Inferior parietal cortex (tissue), 1 donor: Measurements from ENCODE around the gene ITPR3.

Experiments used
- DNase-seq: peaks from one replicate; pipeline ENCODE4 v3.0.0-alpha.2; 2016; ENCODE audit errors: extremely low spot score

The ITPR3 gene

GRCh38 chr6:33719326-33719987 lies 98.3 kb downstream of the ITPR3 start:
- no peak for DNase-seq

DNA sequence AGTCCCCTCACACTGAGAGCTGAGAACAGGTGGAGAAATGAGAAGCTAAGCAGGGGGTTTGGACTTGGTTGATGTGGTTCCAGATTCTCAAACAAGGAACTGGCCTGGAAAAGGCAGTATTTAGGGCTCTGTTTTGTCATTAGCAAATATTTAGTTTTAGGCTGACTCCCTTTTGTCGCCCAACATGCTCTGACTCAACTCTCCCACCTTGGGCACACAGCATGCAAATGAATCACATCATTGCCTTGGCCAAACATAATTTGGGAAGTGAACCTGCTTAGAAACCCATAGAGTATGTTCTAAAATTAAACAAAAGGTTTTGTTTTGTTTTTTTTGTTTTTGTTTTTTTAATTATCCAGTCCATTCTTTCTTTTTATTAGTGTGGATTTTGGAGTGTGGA lies 99.9 kb downstream of the ITPR3 start:
- no peak for DNase-seq

- DNase-seq: no peak
These were observed 100.4 kb downstream of the ITPR3 start for GRCh38 chr6:33721508-33721907.

DNA sequence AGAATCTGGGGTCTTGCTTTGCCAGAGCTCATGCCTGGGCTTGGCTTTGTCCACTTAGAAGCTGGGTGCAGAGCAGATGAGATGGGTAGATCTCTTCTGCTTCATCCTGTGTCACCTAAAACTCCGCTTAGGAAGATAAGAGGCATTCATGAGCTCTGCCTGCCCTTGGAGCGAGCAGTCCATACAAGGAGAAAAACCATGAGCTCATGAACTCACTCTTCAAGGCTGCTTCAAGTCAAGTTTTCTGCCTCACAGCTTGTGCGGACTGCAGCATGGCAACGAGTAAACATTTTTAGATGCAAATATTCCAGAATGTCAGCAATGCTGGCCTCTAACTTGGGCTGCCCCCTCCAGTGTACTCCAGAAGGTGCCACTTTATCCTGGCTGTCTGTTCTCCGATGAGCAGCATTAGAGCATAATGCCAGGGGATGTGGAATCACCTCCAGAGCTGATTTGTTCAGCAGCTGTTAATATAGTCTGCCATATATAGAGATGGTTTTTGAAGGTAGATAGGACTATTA lies 101.0 kb downstream of the ITPR3 start:
- DNase-seq: no peak

- no peak for DNase-seq
These were observed 102.4 kb downstream of the ITPR3 start for GRCh38 chr6:33723371-33724085.

GRCh38 chr6:33724102-33725023 lies 103.2 kb downstream of the ITPR3 start:
- DNase-seq: no peak

- no peak for DNase-seq
These were observed 104.1 kb downstream of the ITPR3 start for GRCh38 chr6:33725222-33725621.

GRCh38 chr6:33725891-33726673 lies 105.0 kb downstream of the ITPR3 start:
- DNase-seq: no peak

- no peak for DNase-seq
These were observed 105.6 kb downstream of the ITPR3 start for GRCh38 chr6:33726696-33727095.

GRCh38 chr6:33727126-33727525 lies 106.0 kb downstream of the ITPR3 start:
- DNase-seq: no peak

DNA sequence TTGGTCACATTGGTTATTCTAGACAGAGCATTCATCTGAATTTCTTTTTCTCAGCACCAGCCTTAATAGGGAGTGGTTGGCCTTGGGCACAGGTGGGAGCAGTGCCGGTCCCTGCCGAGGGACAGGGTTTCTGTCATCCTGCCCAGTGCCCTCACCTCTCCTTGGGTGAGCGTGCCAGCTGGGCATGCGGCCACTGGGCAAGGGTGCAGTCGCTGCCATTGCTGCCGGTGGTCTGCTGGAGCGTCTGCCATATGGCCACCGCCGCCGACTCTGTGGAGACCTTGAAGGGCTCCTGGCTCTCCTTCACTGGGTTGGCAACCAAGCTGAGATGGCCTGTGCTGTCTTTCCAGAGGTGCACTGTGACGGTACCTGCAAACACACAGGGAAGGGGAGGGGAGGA lies 106.8 kb downstream of the ITPR3 start:
- DNase-seq: no peak

GRCh38 chr6:33728438-33728837 lies 107.3 kb downstream of the ITPR3 start:
- DNase-seq: no peak

GRCh38 chr6:33729059-33729458 lies 107.9 kb downstream of the ITPR3 start:
- no peak for DNase-seq

DNA sequence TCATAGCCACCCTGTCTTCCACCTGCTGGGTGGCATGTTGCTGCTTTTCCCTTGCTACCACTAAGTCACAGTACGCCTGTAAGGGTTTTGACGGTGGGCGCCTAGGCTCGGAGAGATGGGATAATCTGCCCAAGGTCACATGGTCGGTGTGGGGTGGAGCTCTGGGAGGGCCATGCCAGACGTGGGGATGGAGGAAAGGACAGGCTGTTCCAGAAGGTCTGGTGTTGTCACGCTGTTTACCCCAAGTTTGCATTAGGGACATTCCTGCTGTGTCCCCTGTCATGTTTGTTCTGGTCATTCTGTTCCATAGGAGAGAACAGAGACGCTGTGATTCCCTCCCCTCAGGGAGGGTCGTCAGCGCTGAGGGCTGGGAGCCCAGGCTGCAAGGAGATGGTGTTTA lies 109.5 kb downstream of the ITPR3 start:
- no peak for DNase-seq

GRCh38 chr6:33731035-33731434 lies 109.9 kb downstream of the ITPR3 start:
- no peak for DNase-seq

- DNase-seq: no peak
These were observed 110.7 kb downstream of the ITPR3 start for GRCh38 chr6:33731751-33732282.

- DNase-seq: no peak
These were observed 111.3 kb downstream of the ITPR3 start for GRCh38 chr6:33732385-33732784.

GRCh38 chr6:33732817-33733708 lies 111.9 kb downstream of the ITPR3 start:
- DNase-seq: no peak

DNA sequence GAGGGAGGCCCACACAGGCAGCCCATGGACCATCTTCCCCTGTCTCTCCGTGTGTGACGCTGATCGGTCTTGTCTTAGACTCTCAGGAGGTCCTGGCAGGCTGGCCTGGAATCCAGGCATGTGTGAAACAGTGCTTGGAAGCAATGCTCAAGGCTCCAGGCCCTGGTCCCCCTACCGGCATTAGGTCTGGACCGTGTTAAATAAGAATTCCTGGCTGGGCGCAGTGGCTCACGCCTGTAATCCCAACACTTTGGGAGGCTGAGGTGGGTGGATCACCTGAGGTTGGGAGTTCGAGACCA lies 112.5 kb downstream of the ITPR3 start:
- DNase-seq: no peak

DNA sequence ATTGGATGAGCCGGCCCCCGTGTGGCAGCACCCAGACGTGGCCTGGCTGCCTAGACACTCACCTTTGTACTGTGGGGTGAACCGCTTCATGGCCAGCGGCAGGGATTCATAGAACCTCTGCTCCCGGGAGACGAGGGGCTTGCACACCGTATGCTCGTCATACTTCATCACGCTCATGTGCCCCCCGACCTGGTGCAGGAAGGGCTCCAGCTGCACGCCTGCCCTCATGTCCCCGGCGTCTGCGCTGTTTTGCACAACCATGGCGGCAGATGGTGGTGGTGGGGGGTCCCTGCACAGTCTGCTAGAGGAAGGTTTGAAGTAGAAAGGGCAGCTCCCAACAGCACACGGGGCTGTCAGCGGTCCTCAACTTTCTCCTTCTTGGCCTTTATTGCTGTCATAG lies 114.1 kb downstream of the ITPR3 start:
- no peak for DNase-seq
